ENCODE results near the gene RAI1.

The RAI1 gene

DNA sequence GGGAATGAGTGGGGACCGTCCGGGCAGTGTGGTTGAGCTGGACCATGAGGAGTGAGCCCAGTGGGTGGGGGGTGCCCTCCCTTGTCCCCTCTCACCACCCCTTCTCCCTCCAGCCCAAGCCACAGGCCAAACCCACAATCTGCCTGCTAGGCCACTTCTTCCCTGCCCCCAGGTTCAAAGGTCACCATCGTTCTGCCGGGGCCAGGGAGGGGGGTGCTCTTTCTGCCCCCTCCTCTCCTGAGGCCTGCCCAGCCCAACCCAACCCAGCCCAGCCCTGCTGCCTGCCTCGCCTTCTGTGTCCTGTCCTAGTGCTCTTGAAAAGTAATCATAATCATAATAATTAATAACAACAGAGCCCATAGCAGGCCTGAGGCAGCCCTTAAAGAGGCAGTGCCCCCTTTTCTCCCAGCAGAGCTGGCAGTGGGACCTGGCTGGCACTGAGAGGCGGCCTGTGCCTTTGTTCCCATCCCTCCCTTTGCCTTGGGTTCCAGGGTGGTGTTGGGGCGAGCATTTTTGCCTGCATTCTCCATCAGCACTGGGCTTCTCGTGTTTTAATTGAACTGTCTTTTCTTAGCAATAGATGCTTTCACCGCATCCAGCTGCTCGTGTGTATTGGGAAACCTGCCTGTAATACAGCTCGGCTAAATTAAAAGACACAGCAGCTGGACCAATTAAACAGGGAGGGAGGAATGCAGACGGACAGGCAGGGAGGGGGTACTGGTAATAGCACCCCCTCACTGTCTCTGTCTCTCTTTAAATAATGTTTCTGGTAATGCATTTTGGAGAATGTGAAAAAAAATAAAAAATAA lies 108.8 kb downstream of the RAI1 start:
- no peak for DNase-seq

DNA sequence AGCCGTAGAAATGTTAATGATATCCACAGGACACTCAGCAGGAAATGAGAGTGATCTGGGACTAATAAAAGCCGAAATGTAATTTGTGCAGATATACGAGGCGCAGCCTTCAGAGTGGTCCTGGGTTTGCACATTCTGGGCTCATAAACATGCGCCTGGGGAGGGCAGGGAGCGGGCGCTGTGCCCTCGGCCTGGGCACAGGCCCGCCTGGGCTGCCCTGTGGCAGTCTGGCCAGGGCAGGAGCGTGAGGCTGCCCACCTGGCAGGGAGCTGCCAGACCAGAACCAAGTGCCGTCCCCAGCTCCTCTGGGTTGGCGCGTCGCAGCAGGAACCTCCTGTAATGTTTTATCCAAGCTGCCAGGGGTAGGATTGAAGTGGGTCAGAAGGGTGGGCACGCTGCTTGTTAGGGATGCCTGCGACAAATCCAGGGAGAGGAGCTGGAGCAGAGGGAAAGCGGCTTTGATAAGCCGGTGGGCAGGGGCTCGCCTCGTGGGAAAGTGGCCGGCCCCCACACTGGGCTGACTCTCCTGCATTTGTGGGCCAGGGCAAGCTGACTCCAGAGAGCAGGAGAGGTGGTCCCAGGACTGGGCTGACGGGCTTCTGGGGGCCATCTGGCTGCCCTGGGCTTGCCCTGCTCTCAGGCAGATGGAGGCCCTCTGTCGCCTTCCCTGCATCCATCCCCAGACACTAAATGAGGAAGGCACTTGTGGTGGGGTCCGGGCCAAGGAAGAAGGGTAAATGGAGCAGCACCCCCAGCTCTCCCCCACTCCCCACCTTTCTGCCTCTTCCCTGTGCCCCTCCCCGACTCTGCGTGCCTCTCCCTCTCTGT lies 109.6 kb downstream of the RAI1 start:
- DNase-seq = no peak

DNA sequence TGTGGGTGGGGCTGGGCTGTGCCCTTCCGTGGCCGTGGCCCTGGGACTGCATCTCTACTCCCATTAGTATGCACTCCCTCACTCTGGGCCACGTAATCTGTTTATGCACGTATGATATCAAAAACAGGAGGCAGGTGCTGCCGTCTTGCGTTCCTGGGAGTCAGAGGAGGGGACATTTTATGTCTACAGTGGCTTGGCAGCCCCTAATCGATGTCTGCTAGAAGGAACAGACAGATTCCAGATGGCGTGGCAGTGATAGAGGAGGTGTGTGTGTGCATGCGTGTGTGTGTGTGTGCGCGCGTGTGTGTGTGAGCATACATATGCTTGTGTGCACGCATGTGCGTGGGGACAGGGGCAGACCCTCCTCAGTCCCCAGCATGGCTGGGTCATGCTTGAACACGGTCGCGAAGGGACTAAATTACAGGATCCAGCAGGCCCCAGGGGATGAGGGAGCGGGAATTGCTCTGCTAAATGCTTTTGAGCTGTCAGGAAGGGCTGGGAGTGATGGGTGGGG lies 110.8 kb downstream of the RAI1 start:
- no peak for DNase-seq

DNA sequence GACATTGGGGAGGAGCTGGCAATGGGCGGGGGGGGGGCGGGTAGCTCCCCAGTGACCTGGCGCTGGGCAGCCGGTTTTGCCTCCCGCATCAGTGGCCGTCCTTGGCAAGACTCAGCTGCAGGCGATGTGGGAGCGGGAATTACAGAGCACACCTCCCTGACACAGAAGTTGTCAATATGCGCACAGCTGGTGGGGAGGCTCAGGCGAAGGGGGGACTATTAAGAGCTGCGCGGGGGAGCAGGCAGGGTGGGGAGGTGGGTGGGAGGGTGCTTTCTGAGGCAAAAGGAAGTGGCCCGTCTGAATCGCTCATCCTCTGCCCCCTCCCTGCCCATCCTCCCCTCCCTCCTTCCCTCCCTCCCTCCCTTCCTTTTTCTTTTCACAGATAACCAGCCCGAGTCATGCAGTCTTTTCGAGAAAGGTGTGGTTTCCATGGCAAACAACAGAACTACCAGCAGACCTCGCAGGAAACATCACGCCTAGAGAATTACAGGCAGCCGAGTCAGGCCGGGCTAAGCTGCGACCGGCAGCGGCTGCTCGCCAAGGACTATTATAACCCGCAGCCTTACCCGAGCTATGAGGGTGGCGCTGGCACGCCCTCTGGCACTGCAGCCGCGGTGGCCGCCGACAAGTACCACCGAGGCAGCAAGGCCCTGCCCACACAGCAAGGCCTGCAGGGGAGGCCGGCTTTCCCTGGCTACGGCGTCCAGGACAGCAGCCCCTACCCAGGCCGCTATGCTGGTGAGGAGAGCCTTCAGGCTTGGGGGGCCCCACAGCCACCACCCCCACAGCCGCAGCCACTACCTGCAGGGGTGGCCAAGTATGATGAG lies 111.5 kb downstream of the RAI1 start:
- DNase-seq = peak; percentile 73

DNA sequence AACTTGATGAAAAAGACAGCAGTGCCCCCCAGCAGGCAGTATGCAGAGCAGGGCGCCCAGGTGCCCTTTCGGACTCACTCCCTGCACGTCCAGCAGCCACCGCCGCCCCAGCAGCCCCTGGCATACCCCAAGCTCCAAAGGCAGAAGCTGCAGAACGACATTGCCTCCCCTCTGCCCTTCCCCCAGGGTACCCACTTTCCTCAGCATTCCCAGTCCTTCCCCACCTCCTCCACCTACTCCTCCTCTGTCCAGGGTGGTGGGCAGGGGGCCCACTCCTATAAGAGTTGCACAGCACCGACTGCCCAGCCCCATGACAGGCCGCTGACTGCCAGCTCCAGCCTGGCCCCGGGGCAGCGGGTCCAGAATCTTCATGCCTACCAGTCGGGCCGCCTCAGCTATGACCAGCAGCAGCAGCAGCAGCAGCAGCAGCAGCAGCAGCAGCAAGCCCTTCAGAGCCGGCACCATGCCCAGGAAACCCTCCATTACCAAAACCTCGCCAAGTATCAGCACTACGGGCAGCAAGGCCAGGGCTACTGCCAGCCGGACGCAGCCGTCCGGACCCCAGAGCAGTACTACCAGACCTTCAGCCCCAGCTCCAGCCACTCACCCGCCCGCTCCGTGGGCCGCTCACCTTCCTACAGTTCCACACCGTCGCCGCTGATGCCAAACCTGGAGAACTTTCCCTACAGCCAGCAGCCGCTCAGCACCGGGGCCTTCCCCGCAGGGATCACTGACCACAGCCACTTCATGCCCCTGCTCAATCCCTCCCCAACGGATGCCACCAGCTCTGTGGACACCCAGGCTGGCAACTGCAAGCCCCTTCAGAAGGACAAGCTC lies 112.3 kb downstream of the RAI1 start:
- no peak for DNase-seq

DNA sequence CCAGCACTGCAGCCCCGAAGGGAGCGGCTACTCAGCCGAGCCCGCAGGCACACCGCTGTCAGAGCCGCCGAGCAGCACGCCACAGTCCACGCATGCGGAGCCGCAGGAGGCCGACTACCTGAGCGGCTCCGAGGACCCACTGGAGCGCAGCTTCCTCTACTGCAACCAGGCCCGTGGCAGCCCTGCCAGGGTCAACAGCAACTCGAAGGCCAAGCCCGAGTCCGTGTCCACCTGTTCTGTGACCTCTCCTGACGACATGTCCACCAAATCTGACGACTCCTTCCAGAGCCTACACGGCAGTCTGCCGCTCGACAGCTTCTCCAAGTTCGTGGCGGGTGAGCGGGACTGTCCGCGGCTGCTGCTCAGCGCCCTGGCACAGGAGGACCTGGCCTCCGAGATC lies 113.1 kb downstream of the RAI1 start:
- DNase-seq = no peak

DNA sequence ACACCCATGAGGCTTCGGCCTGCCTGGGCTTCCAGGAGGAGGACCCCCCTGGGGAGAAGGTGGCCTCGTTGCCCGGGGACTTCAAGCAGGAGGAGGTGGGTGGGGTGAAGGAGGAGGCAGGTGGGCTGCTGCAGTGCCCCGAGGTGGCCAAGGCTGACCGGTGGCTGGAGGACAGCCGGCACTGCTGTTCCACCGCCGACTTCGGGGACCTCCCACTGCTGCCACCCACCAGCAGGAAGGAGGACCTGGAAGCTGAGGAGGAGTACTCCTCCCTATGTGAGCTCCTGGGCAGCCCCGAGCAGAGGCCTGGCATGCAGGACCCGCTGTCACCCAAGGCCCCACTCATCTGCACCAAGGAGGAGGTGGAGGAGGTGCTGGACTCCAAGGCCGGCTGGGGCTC lies 114.0 kb downstream of the RAI1 start:
- DNase-seq = no peak

DNA sequence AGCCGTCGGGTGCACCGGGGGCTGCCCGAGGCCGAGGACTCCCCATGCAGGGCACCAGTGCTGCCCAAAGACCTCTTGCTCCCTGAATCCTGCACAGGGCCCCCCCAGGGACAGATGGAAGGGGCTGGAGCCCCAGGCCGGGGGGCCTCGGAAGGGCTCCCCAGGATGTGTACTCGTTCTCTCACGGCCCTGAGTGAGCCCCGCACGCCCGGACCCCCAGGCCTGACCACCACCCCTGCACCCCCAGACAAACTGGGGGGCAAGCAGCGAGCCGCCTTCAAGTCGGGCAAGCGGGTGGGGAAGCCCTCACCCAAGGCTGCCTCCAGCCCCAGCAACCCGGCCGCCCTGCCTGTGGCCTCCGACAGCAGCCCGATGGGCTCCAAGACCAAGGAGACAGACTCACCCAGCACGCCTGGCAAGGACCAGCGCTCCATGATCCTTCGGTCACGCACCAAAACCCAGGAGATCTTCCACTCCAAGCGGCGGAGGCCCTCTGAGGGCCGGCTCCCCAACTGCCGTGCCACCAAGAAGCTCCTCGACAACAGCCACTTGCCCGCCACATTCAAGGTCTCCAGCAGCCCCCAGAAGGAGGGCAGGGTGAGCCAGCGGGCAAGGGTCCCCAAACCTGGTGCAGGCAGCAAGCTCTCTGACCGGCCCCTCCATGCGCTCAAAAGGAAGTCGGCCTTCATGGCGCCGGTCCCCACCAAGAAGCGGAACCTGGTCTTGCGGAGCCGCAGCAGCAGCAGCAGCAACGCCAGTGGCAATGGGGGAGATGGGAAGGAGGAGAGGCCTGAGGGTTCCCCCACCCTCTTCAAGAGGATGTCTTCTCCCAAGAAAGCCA lies 114.9 kb downstream of the RAI1 start:
- DNase-seq = no peak

DNA sequence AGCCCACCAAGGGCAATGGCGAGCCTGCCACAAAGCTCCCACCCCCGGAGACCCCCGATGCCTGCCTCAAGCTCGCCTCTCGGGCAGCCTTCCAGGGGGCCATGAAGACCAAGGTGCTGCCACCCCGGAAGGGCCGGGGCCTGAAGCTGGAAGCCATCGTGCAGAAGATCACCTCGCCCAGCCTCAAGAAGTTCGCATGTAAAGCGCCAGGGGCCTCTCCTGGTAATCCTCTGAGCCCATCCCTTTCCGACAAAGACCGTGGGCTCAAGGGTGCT lies 115.5 kb downstream of the RAI1 start:
- DNase-seq = no peak

DNA sequence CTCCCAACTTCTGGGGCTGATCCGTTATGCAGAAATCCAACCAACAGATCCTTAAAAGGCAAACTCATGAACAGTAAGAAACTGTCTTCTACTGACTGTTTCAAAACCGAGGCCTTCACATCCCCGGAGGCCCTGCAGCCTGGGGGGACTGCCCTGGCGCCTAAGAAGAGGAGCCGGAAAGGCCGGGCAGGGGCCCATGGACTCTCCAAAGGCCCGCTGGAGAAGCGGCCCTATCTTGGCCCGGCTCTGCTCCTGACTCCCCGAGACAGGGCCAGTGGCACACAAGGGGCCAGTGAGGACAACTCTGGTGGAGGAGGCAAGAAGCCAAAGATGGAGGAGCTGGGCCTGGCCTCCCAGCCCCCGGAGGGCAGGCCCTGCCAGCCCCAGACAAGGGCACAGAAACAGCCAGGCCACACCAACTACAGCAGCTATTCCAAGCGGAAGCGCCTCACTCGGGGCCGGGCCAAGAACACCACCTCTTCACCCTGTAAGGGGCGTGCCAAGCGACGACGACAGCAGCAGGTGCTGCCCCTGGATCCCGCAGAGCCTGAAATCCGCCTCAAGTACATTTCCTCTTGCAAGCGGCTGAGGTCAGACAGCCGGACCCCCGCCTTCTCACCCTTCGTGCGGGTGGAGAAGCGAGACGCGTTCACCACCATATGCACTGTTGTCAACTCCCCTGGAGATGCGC lies 116.0 kb downstream of the RAI1 start:
- DNase-seq = no peak

DNA sequence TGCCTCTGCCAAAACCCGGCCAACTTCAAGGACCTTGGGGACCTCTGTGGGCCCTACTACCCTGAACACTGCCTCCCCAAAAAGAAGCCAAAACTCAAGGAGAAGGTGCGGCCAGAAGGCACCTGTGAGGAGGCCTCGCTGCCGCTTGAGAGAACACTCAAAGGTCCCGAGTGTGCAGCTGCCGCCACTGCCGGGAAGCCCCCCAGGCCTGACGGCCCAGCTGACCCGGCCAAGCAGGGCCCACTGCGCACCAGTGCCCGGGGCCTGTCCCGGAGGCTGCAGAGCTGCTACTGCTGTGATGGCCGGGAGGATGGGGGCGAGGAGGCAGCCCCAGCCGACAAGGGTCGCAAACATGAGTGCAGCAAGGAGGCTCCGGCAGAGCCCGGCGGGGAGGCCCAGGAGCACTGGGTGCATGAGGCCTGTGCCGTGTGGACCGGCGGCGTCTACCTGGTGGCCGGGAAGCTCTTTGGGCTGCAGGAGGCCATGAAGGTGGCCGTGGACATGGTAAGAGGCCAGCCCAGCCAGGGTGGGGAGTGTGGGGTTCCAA lies 116.8 kb downstream of the RAI1 start:
- DNase-seq = no peak

DNA sequence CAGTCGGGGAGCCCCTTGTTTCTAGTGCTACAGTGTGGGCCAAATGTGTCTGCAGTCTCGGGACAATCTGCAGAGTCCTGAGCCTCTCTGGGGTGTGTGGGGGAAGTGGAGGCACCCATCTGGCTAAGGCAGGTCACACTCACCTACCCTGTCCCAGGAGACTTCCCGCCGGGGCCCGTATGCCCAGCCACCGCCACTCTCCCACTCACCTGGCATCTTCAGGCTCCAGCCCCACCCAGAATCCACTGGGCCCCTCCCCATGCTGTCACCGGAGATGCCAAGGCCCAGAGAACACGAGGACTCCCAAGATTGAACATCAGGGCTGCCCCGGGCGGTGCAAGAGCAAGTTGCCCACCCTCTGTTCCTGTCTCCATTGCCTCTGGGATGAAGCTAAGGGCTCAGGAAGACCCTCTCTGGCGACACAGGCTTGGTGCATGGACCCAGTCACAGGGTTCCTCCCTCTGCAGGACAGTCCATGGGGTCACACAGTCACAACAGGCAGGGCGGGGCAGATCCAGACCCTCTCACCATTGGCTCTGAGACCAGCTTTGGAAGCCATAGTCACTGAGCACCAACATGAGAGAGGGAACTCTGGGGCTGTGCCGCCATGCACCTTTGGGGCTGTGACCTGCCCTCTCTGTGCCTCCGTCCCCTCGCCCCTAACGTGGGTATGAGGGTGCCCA lies 117.5 kb downstream of the RAI1 start:
- no peak for DNase-seq

DNA sequence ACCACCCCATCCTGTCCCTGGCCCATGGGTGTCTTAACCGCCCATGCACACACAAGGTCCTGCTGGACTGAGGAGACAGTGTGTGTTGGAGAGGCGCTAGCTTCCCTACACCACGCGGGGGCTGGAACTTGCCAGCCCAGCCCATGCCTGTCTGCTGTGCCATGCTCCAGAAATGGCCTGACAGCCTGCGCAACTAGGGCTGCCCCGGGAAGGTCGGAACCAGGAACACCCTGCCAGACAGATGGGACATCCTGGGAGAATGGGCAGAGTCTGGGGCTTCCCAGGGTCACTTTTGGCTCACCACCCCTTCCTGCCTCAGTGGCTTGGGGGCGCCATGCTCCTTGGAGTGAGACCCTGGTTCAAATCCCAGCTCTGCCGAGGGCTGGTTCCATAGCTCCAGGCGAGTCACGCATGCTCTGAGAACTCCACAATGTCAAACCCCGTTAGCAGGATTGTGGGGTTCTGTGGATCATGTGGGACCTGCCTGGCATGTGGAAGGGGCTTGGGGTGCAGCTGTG lies 119.3 kb downstream of the RAI1 start:
- no peak for DNase-seq

DNA sequence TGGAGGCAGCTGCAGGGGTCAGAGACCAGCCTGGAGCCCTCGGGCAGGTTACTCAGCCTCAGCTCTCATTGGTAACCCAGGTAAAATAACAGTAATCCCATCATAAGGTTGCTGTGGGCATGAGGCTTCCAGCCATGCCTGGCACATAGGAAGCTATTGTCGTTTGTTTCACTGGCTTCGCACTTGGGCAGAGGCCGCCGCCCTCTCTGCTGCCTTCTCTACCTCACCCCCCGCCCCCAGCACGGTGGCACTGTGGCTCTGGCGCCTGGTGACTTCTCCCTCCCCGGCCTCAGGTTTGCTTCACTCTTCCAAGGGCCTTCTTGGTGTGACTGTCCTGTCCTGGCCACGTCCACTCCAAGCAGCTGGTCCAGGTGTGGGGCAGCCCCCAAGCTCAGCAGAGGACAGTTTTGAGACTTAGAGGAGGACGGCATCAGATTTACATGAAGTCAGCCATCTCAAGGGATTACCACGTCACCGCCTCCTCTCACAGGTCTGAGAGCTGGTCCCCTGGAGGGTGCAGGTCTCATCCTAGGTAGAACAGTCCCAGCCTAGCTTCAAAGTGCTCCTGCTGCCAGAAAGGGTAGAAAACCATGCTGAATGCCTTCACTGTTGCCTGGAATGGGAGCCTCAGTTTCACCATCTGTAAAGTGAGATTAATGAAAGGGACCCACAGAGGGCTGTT lies 120.7 kb downstream of the RAI1 start:
- no peak for DNase-seq

DNA sequence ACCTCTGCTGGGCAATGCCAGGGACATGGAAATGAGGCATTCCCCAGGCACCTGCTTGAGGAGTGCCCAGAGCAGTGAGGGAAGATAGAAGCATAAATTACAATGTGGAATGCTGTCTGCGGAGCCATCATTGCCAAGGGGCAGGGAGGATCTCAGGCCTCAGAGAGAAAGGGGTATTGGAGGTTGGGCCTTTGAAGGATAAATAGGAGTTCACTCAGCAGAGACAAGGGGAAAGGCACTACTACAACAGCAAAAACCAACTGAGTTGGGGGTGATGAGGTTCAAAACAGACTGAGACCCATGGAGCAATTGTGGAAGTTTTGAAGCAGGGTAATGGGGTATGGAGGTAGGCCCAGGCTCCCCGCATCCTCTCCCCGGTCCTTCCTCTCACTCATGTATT lies 122.7 kb downstream of the RAI1 start:
- DNase-seq = no peak

DNA sequence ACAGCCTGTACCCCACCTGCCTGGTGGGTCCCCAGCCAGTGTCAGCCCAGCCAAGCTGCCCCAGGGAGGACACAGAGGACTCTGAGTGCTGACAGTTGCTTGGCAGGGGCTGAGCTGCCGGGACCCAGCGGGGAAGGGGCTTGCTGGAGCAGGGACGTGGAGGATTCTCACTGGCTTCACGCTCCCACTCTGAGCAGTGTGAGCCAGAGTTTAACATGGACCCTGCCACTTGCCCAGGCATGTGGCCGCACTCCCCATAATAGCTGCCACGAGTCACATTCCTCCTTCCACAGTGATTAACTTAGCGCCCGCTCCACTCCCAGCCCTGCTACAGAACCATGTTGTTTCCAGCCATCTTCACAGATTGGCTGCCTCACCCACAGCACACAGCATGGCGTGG lies 124.3 kb downstream of the RAI1 start:
- no peak for DNase-seq

DNA sequence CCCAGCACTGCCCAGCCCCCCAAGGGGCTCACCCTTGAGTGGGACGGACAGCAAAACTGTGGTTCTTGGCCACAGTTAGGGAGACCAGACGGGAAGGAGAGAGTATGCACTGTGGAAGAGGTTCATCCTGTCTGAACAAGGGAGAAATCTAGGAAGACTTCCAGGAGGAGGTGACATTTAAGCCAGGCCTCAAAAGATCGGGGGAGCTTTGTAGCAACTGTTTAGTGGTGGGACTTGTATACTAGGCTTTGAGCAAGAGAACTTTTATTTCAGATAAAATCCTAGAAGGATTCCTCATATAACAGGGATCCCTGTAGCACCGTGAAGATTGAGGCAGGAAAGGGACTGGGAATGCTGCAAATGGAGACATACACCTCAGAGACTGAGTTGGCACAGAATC lies 124.8 kb downstream of the RAI1 start:
- no peak for DNase-seq

DNA sequence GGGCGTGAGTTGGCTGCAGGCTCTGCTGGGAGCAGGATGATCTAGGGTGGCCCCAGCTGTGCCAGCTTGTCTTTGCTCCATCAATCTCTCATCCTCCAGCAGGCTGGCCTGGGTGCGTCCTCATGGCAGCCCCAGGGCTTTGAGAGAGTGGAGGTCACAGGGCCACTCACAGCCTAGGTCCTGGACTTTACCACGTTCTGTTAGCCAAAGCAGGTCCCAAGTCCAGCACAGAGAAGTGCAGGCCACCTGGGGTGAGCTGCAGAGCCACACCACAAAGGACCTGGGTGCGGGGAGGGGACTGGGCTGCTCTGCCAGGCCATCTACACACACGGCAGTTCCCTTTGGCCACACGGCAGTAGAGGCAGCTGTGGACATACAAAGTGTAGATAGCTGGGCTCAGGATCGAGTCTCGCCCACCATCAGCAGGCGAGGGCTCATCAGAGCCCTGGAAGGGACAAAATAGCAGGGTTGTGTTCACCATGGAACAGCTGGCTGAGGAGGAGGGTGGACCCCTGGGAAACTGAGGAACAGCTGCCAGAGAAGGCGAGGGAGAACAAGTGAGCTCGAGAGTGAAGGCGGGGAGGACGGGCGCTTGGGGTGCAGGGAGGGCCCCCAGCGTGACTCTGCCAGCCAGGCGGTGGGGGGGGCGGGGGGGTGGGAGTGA lies 125.5 kb downstream of the RAI1 start:
- DNase-seq = no peak

DNA sequence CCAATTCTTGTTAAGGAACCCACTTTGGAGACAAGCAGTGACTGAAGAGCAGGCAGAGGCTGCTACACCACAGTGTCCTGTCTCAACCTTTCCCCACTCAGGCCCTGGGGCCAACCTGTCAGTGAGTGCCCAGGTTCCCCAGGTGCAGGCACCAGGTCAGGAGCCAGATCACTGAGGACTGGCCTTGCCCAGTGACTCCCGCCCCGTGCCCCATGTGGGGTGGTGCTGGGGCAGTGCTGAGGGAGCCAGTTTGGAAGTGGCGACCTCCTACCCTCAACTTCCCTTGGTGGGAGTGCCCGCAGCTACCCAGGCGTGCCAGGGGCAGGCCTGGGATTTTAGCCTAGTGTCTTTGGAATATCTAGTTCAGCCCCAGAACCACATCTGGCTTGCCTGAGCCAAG lies 126.2 kb downstream of the RAI1 start:
- no peak for DNase-seq
